ENCODE results near the gene FBXL2.

GRCh38 chr3:33273628-33274027 is 3.6 kb upstream of the FBXL2 start:
- TF ChIP-seq POLR2AphosphoS5 (IDR thresholded peaks at IDR 0.05), result no peak
- no peak for TF ChIP-seq POLR2A (IDR thresholded peaks at IDR 0.05)
- TF ChIP-seq CTCF (IDR thresholded peaks at IDR 0.05), result no peak
- TF ChIP-seq EP300 (IDR thresholded peaks at IDR 0.05), result no peak
